Hepatocyte (in vitro differentiated cells): Measurements from ENCODE around the gene NOX5. TPM values are rescaled to one million over a fixed set of nuclear protein-coding genes. Genes with fewer than 3 reads are reported as not detected.
"Not testable (repeated sequence)": the region's sequence is repeated elsewhere in the genome, so short reads cannot be mapped to it uniquely, and the experiment has no call there.

ENCODE experiments used
- DNase-seq: peaks from one replicate; pipeline ENCODE4 v3.0.0-alpha.2; 2016; ENCODE audit warnings: low spot score
- H2AFZ ChIP-seq: fragments of 200-600 bp; sonication (generic); 2 replicates; pipeline ENCODE4 v1.6.0; 2016; ENCODE audit warnings: antibody characterized with exemption, mild to moderate bottlenecking
- H3K27ac ChIP-seq: fragments of 200-600 bp; sonication (generic); 2 replicates; pipeline ENCODE4 v1.5.1; 2016; ENCODE audit warnings: mild to moderate bottlenecking
- H3K27me3 ChIP-seq: fragments of 200-600 bp; sonication (generic); 2 replicates; pipeline ENCODE4 v1.6.1; 2016
- H3K36me3 ChIP-seq: fragments of 200-600 bp; sonication (generic); replicated peaks from 2 replicates; pipeline ENCODE4 v1.5.1; 2016; ENCODE audit warnings: low read depth; ENCODE audit not compliant: insufficient read depth
- H3K4me1 ChIP-seq: fragments of 200-600 bp; sonication (generic); 2 replicates; pipeline ENCODE4 v1.5.1; 2016; ENCODE audit warnings: mild to moderate bottlenecking, moderate library complexity; ENCODE audit not compliant: insufficient read depth
- H3K4me2 ChIP-seq: fragments of 200-600 bp; sonication (generic); 2 replicates; pipeline ENCODE4 v1.6.0; 2016
- H3K4me3 ChIP-seq: fragments of 200-600 bp; sonication (generic); 2 replicates; pipeline ENCODE4 v1.5.1; 2016; ENCODE audit warnings: mild to moderate bottlenecking
- H3K79me2 ChIP-seq: fragments of 200-600 bp; sonication (generic); 2 replicates; pipeline ENCODE4 v1.6.0; 2017; ENCODE audit warnings: mild to moderate bottlenecking
- H3K9me2 ChIP-seq: fragments of 200-600 bp; sonication (generic); replicated peaks from 2 replicates; pipeline ENCODE4 v1.6.0; 2017; ENCODE audit warnings: mild to moderate bottlenecking; ENCODE audit not compliant: insufficient read depth
- H3K9me3 ChIP-seq: fragments of 200-600 bp; sonication (generic); 2 replicates; pipeline ENCODE4 v1.5.1; 2016; ENCODE audit warnings: low read depth, mild to moderate bottlenecking
- H4K20me1 ChIP-seq: fragments of 200-600 bp; sonication (generic); 2 replicates; pipeline ENCODE4 v1.6.0; 2016; ENCODE audit warnings: mild to moderate bottlenecking; ENCODE audit not compliant: insufficient read depth, poor library complexity, severe bottlenecking
- EZH2 ChIP-seq: fragments of 200-600 bp; sonication (generic); IDR thresholded peaks from 2 replicates; pipeline ENCODE4 v1.6.1; 2016; ENCODE audit warnings: antibody characterized with exemption, mild to moderate bottlenecking, borderline replicate concordance
- EZH2phosphoT487 ChIP-seq: fragments of 200-600 bp; sonication (generic); IDR thresholded peaks from one replicate; pipeline ENCODE4 v1.6.1; 2018; ENCODE audit warnings: antibody characterized with exemption, mild to moderate bottlenecking, low read depth, moderate library complexity; ENCODE audit not compliant: unreplicated experiment, severe bottlenecking
- WGBS: methylation state at CpG from one replicate; pipeline ENCODE4 v1.1.6; 2016; ENCODE audit warnings: low lambda C conversion rate; ENCODE audit errors: missing lambda C conversion rate; 5-methylcytosine and 5-hydroxymethylcytosine counted together
- polyA plus RNA-seq: library from polyadenylated mRNA; unstranded; fragments of >200 nt; fragmentation: Nextera tagmentation; extraction: Ambion mirVana; gene quantifications from 2 replicates; pipeline ENCODE4 v1.2.1, GENCODE V29; 2016
- total RNA-seq: library from RNA; depleted of rRNA; stranded (reverse); fragments of >200 nt; gene quantifications from 2 replicates; pipeline ENCODE4 v1.2.3, GENCODE V29; 2014
- TF ChIP-seq, protein P1 (sequence below): fragments of 200-600 bp; sonication (generic); IDR thresholded peaks from 2 replicates; pipeline ENCODE4 v1.5.1; 2016; ENCODE audit warnings: antibody characterized with exemption, mild to moderate bottlenecking; ENCODE audit not compliant: poor library complexity

The NOX5 gene
- total and polyA plus RNA-seq, 2 experiments from 2014 or later, result 0.13 TPM; not detected in 1

DNA sequence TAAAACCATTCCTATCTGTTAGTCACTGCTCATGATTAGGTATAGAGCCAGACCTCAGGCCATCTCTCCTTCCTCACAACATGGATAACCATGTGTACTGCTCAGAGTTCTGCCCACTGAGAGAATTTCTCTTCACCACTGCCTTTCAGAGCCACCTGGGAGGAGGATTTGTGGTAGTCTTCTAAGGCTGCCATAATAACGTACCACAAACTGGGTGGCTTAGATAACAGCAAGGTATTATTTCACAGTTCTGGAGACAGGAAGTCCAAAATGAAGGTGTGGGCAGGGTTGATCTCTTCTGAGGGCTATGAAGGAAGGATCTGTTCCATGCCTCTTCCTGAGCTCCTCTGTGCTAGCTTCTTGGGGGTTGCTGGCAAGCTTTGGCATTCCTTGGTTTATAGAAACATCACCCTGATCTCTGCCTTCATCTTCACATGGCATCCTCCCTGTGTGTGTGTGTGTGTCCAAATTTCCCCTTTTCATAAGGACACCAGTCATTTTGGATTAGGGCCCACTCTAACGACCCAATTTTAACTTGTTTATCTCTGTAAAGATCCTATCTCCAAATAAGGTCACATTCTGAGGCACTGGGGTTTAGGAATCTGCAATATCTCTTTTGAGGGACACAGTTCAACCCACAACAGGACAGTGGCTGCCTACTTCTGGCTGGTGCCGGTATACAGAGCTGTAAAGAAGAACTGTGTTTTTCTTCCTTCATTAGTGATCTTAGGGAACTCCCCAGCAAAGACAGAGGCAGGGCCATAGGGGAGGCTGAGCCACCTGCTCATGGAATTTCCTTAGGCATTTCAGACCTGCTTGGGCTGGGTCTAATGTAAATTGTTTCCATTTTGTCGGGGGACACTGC is 42.1 kb upstream of the NOX5 start:
- Histone ChIP-seq H3K4me3 (no peak overlapping the region), H3K4me1 (no peaks in the 10 kb centered on the region), H2AFZ (no peak overlapping the region), H4K20me1 (no peaks in the 10 kb centered on the region), H3K9me2 (no peaks in the 10 kb centered on the region), H3K27ac (no peak overlapping the region), H3K36me3 (no peaks in the 10 kb centered on the region), H3K27me3 (no peaks in the 10 kb centered on the region), H3K79me2 (no peaks in the 10 kb centered on the region), H3K9me3 (peaks cover 3% of the 10 kb centered on the region), H3K4me2 (no peak overlapping the region)
- no peak for DNase-seq
- TF ChIP-seq, protein P1, sequence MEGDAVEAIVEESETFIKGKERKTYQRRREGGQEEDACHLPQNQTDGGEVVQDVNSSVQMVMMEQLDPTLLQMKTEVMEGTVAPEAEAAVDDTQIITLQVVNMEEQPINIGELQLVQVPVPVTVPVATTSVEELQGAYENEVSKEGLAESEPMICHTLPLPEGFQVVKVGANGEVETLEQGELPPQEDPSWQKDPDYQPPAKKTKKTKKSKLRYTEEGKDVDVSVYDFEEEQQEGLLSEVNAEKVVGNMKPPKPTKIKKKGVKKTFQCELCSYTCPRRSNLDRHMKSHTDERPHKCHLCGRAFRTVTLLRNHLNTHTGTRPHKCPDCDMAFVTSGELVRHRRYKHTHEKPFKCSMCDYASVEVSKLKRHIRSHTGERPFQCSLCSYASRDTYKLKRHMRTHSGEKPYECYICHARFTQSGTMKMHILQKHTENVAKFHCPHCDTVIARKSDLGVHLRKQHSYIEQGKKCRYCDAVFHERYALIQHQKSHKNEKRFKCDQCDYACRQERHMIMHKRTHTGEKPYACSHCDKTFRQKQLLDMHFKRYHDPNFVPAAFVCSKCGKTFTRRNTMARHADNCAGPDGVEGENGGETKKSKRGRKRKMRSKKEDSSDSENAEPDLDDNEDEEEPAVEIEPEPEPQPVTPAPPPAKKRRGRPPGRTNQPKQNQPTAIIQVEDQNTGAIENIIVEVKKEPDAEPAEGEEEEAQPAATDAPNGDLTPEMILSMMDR, result no peak
- TF ChIP-seq EZH2, result no peak
- TF ChIP-seq EZH2phosphoT487, result no peak
- 67% methylated on average over 4 of the region's 4 CpGs for WGBS

DNA sequence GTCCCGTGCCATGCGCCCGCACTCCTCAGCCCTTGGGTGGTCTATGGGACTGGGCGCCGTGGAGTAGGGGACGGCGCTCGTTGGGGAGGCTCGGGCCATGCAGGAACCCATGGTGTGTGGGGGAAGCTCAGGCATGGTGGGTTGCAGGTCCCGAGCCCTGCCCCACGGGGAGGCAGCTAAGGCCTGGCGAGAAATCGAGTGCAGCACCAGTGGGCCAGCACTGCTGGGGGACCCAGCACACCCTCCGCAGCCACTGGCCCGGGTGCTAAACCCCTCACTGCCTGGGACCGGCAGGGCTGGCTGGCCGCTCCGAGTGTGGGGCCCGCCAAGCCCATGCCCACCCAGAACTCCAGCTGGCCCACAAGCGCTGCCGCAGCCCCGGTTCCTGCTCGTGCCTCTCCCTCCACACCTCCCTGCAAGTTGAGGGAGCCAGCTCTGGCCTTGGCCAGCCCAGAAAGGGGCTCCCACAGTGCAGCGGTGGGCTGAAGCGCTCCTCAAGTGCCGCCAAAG is 38.8 kb upstream of the NOX5 start:
- not testable (repeated sequence) for H3K4me2 ChIP-seq, H3K36me3 ChIP-seq, H4K20me1 ChIP-seq, H3K9me3 ChIP-seq, H3K27me3 ChIP-seq, H3K4me3 ChIP-seq, DNase-seq, H3K4me1 ChIP-seq, H3K27ac ChIP-seq, H2AFZ ChIP-seq, H3K9me2 ChIP-seq, H3K79me2 ChIP-seq
- WGBS, result 97% methylated on average over 20 of the region's 26 CpGs

DNA sequence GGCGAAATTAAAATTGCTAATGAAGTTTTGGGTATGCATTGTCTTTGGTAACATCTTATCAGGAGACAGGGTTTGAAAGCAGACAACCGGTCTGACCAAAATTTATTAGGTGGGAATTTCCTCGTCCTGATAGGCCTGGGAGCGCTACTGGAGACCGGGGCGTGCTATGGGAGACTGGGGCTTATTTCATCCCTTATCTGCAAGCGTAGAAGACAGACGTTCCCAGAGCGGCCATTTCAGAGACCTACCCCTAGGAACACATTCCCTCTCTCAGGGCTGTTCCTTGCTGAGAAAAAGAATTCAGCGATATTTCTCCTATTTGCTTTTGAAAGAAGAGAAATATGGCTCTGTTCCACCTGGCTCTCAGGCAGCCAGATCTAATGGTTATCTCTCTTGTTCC is 37.1 kb upstream of the NOX5 start:
- H4K20me1 ChIP-seq, H3K27ac ChIP-seq, H3K27me3 ChIP-seq, H3K36me3 ChIP-seq, H3K4me3 ChIP-seq, H3K79me2 ChIP-seq, H3K4me2 ChIP-seq, H2AFZ ChIP-seq, DNase-seq, H3K9me2 ChIP-seq, H3K4me1 ChIP-seq, H3K9me3 ChIP-seq: not testable (repeated sequence)
- 86% methylated on average over 10 of the region's 10 CpGs for WGBS

DNA sequence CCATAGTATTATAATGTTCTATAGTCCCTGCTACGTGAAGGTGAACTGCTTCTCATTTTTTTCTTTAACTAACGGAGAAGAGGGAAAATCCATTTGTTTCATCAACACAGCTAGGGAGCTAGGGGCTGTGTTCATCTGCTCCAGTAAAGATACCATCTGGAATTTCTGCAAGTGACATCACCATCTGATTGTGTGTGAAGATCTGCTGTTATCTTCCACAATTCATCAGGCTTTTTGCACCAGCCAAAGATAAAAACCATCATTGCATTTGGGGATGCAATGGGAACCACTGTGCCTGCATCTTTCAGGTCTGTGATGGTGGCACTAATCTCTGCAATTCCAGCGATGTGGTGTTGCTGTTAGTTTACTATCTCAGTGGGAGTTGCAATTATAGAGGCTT is 35.5 kb upstream of the NOX5 start:
- 76% methylated on average over 3 of the region's 3 CpGs for whole genome bisulfite sequencing
- DNase-seq, result no peak
- H3K4me1 ChIP-seq, result peaks cover 8% of the 10 kb centered on the region

More for the DNA sequence above, 35.5 kb upstream of the NOX5 start:
- TF ChIP-seq EZH2 (no peak), EZH2phosphoT487 (no peak)
- TF ChIP-seq, protein P1, result no peak
- no peak overlapping the region for H3K4me3 ChIP-seq
- H3K27me3 ChIP-seq, result no peaks in the 10 kb centered on the region
- no peak overlapping the region for H3K4me2 ChIP-seq
- H3K9me3 ChIP-seq, result no peaks in the 10 kb centered on the region
- no peaks in the 10 kb centered on the region for H3K9me2 ChIP-seq
- H3K27ac ChIP-seq, result no peak overlapping the region
- H3K36me3 ChIP-seq, result no peaks in the 10 kb centered on the region
- H3K79me2 ChIP-seq, result no peaks in the 10 kb centered on the region
- H4K20me1 ChIP-seq, result no peaks in the 10 kb centered on the region
- H2AFZ ChIP-seq, result no peak overlapping the region
